ENCODE results near the gene TMEM97.
A peak's percentile ranks its signal among the peaks of the same experiment; 100 is the strongest.
"Not testable (repeated sequence)": the region's sequence is repeated elsewhere in the genome, so short reads cannot be mapped to it uniquely, and the experiment has no call there.

The TMEM97 gene

DNA sequence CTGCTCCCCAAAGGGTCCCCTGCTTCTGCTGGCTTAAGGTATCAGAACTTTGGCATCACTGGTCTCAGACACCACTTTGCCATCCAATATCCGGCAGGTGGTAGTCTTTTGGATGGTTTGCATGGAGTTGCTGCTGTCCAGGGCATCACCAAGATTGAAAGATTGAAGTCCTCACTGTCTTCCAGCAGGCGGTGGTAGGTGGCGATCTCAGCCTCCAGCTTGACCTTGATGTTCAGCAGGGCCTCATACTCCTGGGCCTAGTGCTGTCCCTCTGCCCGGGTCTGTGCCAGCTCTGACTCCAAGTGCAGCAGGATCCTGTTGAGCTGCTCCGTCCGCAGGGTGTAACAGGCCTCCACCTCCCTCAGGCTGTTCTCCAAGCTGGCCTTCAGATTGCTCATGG lies 43.0 kb upstream of the TMEM97 start:
- H3K4me3 ChIP-seq (replicated peaks in 1 of 2; ENCODE audit: low read depth in 2 of 2, low read length in 2 of 2), result no peak overlapping the region
- DNase-seq (ENCODE audit: low read depth in 2 of 2), result no peak
- TF ChIP-seq, protein P1, sequence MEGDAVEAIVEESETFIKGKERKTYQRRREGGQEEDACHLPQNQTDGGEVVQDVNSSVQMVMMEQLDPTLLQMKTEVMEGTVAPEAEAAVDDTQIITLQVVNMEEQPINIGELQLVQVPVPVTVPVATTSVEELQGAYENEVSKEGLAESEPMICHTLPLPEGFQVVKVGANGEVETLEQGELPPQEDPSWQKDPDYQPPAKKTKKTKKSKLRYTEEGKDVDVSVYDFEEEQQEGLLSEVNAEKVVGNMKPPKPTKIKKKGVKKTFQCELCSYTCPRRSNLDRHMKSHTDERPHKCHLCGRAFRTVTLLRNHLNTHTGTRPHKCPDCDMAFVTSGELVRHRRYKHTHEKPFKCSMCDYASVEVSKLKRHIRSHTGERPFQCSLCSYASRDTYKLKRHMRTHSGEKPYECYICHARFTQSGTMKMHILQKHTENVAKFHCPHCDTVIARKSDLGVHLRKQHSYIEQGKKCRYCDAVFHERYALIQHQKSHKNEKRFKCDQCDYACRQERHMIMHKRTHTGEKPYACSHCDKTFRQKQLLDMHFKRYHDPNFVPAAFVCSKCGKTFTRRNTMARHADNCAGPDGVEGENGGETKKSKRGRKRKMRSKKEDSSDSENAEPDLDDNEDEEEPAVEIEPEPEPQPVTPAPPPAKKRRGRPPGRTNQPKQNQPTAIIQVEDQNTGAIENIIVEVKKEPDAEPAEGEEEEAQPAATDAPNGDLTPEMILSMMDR (IDR thresholded peaks at IDR 0.05; ENCODE audit: low read depth, low read length), result no peak

DNA sequence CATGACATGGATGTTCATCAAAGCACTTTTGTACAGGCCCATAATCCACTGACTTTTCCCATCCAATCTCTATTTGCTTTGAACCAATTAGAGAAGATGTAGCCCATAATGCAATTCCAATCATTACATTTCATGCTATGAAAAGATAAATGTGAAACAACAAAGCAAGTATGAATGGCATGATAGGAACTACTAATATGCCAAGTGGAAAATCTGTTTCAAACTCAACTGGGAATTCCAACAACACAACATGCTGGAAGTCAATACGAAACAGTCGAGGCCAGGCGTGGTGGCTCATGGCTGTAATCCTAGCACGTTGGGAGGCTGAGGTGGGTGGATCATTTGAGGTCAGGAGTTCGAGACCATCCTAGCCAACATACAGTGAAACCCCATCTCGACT lies 39.6 kb upstream of the TMEM97 start:
- no peak overlapping the region for H3K4me3 ChIP-seq (replicated peaks in 1 of 2; ENCODE audit: low read depth in 2 of 2, low read length in 2 of 2)
- DNase-seq (ENCODE audit: low read depth in 2 of 2), result peak; percentile 24 to 58
- TF ChIP-seq, protein P1 (IDR thresholded peaks at IDR 0.05; ENCODE audit: low read depth, low read length), result no peak

DNA sequence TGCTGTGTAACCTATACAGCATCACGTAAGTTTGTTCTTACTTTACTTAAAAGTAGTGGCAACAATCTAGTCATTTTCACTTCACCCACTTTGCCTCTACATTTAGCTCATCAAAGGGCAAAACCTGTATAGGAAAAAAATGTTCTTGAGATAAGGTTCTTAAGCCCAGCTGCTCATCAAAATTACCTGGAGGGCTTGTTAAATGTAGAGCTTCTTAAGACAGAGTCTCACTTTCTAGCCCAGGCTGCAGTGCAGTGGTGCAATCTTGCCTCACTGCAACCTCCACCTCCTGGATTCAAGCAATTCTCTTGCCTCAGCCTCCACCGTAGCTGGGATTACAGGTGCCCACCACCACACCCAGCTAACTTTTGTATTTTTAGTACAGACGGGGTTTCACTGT lies 38.2 kb upstream of the TMEM97 start:
- H3K4me3 ChIP-seq (replicated peaks in 1 of 2; ENCODE audit: low read depth in 2 of 2, low read length in 2 of 2), result no peak overlapping the region
- no peak for DNase-seq (ENCODE audit: low read depth in 2 of 2)
- TF ChIP-seq, protein P1 (IDR thresholded peaks at IDR 0.05; ENCODE audit: low read depth, low read length), result no peak

DNA sequence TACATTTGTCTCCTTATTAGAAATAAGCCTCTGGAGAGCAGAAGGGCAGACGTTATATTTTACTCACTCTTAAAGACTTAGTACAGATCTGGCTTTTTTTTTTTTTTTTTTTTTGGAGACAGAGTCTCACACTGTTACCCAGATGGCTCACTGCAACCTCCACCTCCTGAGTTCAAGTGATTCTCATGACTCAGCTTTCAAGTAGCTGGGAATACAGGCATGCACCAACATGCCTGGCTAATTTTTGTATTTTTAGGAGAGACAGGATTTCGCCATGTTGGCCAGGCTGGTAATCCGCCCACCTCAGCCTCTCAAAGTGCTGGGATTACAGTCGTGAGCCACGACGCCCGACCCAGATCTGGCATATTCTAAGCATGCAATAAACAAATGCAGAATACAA lies 36.4 kb upstream of the TMEM97 start:
- peak; percentile 72 to 92 for DNase-seq (ENCODE audit: low read depth in 2 of 2)
- no peak overlapping the region for H3K4me3 ChIP-seq (replicated peaks in 1 of 2; ENCODE audit: low read depth in 2 of 2, low read length in 2 of 2)
- TF ChIP-seq, protein P1 (IDR thresholded peaks at IDR 0.05; ENCODE audit: low read depth, low read length), result no peak

DNA sequence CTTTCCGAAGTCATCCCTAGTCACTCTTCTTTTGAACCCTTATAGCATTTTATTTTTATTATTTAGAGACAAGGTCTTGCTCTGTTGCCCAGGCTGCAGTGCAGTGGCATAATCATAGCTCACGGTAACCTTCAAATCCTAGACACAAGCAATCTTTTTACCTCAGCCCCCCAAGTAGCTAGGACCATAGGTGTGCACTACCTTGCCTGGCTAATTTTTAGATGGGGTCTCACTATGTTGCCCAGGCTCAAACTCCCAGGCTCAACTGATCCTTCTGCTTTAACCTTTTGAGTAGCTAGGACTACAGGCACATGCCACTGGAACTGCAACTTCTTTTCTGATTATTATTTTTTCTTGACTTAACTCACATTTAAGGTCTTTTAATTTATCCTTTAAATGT lies 33.0 kb upstream of the TMEM97 start:
- TF ChIP-seq, protein P1 (IDR thresholded peaks at IDR 0.05; ENCODE audit: low read depth, low read length), result no peak
- H3K4me3 ChIP-seq (replicated peaks in 1 of 2; ENCODE audit: low read depth in 2 of 2, low read length in 2 of 2), result no peak overlapping the region
- no peak for DNase-seq (ENCODE audit: low read depth in 2 of 2)

DNA sequence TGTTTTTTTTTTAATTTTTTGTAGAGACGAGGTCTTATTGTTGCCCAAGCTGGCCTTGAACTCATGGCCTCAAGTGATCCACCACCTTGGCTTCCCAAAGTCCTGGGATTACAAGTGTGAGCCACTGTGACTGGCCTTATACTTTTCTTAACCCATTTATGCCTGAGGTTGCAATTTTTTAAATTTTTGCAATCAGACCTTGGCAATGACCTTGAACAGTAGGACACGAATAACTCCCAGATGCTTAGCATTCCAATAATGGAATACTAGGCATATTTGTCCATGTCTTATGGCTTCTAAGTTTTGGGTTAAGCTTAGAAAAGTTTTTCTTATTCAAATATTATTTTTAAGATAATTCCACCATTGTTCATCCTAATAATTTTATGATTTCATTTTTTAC lies 28.3 kb upstream of the TMEM97 start:
- DNase-seq (ENCODE audit: low read depth in 2 of 2), result no peak
- TF ChIP-seq, protein P1 (IDR thresholded peaks at IDR 0.05; ENCODE audit: low read depth, low read length), result no peak
- no peak overlapping the region for H3K4me3 ChIP-seq (replicated peaks in 1 of 2; ENCODE audit: low read depth in 2 of 2, low read length in 2 of 2)

DNA sequence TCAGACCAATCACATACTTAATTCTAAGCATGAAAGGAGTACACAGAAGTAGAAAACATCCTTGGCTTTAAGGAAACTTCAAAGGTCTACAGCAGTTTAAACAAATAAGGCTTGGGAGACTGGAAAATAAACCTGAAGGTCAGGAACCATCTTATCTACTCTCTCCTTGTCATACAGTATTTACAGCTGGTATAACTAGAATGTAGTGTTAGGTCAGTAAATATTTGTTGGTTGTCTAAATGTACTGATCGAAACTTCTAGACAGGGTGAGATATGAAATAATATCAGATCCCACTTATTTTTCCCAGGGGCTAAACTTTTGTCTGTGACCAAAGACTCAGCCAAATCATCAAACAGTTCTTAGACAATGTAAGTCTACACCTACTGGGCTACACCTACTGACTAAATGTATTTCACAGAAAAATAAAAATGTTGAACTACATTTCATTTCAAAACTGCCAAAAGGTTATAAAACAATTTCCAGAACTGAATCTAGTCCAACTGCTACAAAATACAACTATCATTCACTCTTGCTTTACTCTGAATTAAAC lies 27.1 kb upstream of the TMEM97 start:
- H3K4me3 ChIP-seq (replicated peaks in 1 of 2; ENCODE audit: low read depth in 2 of 2, low read length in 2 of 2), result no peak overlapping the region
- TF ChIP-seq, protein P1 (IDR thresholded peaks at IDR 0.05; ENCODE audit: low read depth, low read length), result no peak
- no peak for DNase-seq (ENCODE audit: low read depth in 2 of 2)

DNA sequence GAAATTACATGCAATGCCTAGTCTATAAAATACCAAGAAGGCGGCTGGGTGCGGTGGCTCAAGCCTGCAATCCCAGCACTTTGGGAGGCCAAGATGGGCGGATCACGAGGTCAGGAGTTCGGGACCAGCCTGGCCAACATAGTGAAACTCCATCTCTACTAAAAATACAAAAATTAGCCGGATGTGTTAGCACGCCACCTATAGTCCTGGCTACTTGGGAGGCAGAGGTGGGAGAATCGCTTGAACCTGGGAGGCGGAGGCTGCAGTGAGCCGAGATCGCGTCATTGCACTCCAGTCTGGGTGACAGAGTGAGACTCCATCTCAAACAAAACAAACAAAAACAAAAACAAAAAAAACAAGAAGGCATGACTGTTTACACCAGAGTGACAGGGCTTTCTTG lies 26.1 kb upstream of the TMEM97 start:
- not testable (repeated sequence) for H3K4me3 ChIP-seq (replicated peaks in 1 of 2; ENCODE audit: low read depth in 2 of 2, low read length in 2 of 2); DNase-seq (ENCODE audit: low read depth in 2 of 2)
